Head of caudate nucleus (tissue), 42 donors: ENCODE results near the gene KIAA1671.
A peak's percentile ranks its signal among the peaks of the same experiment; 100 is the strongest.

ENCODE experiments used
- DNase-seq, 42 donors: peaks; one replicate each; pipeline versions ENCODE4 v3.0.0 to v3.0.0-alpha.2; 2020 to 2021; ENCODE audit warnings: mixed read lengths in 7 of 42
- intact Hi-C: fragments of 100-400 bp; cut with DNase I; formaldehyde crosslinking; loops from one replicate; pipeline ENCODE4 v1.15.0; 2022

Gene KIAA1671

GRCh38 chr22:25096638-25097405, 144.3 kb downstream of the KIAA1671 start:
- DNase-seq: no peak
- intact Hi-C loops: no loop called here

GRCh38 chr22:25098445-25099081, 146.0 kb downstream of the KIAA1671 start:
- intact Hi-C loops: no loop called here

GRCh38 chr22:25099202-25099601, 146.7 kb downstream of the KIAA1671 start:
- intact Hi-C loops: no loop called here
- DNase-seq: no peak

More at GRCh38 chr22:25098445-25099081, 146.0 kb downstream of the KIAA1671 start:
- peak; percentile 40 to 91 (median 78) for DNase-seq

- DNase-seq: no peak
- intact Hi-C loops: no loop called here
Measured at GRCh38 chr22:25100402-25100801, 147.9 kb downstream of the KIAA1671 start.

GRCh38 chr22:25100948-25101347, 148.4 kb downstream of the KIAA1671 start:
- DNase-seq: no peak
- intact Hi-C loops: no loop called here

GRCh38 chr22:25101501-25101900, 149.0 kb downstream of the KIAA1671 start:
- intact Hi-C loops: no loop called here

GRCh38 chr22:25101986-25102385, 149.5 kb downstream of the KIAA1671 start:
- intact Hi-C loops: no loop called here
- DNase-seq: no peak

More at GRCh38 chr22:25101501-25101900, 149.0 kb downstream of the KIAA1671 start:
- DNase-seq: no peak

- intact Hi-C loops: no loop called here
- peak in 24 of 42 donors; percentile 13 to 77 (median 45) for DNase-seq
Measured at GRCh38 chr22:25102722-25103121, 150.2 kb downstream of the KIAA1671 start.

GRCh38 chr22:25104367-25104766, 151.9 kb downstream of the KIAA1671 start:
- intact Hi-C loops: no loop called here
- DNase-seq: no peak

- intact Hi-C loops: no loop called here
- DNase-seq: no peak
Measured at GRCh38 chr22:25105817-25106650, 153.5 kb downstream of the KIAA1671 start.

- no peak for DNase-seq
- intact Hi-C loops: no loop called here
Measured at GRCh38 chr22:25109878-25110595, 157.5 kb downstream of the KIAA1671 start.

- intact Hi-C loops: no loop called here
- DNase-seq: no peak
Measured at GRCh38 chr22:25110596-25110845, 158.0 kb downstream of the KIAA1671 start.

- intact Hi-C loops: no loop called here
- peak in 39 of 42 donors; percentile 21 to 83 (median 59) for DNase-seq
Measured at GRCh38 chr22:25110846-25111578, 158.5 kb downstream of the KIAA1671 start.

- DNase-seq: peak in 23 of 42 donors; percentile 11 to 57 (median 45)
- intact Hi-C loops: no loop called here
Measured at GRCh38 chr22:25111579-25112517, 159.3 kb downstream of the KIAA1671 start.

GRCh38 chr22:25112538-25113253, 160.2 kb downstream of the KIAA1671 start:
- DNase-seq: peak in 6 of 42 donors; percentile 18 to 51 (median 32)
- intact Hi-C loops: no loop called here

GRCh38 chr22:25113316-25113721, 160.8 kb downstream of the KIAA1671 start:
- DNase-seq: peak in 11 of 42 donors; percentile 18 to 70 (median 44)
- intact Hi-C loops: no loop called here
